Skin epidermis (tissue), 12 donors: Measurements from ENCODE around the gene SNAP47.
"Not testable (repeated sequence)": the region's sequence is repeated elsewhere in the genome, so short reads cannot be mapped to it uniquely, and the experiment has no call there.

Source experiments
- H3K27ac ChIP-seq, 21 experiments: fragments of 200-600 bp; sonication (generic) in 11 of 21; one replicate each; pipeline ENCODE4 v1.5.0; 2020; ENCODE audit warnings: mild to moderate bottlenecking in 3 of 21, inconsistent platforms in 2 of 21, moderate library complexity in 2 of 21
- H3K4me3 ChIP-seq, 7 experiments: fragments of 200-600 bp; sonication (generic) in 2 of 7; one replicate each; pipeline ENCODE4 v1.5.0; 2020; ENCODE audit warnings: inconsistent platforms in 2 of 7, mild to moderate bottlenecking in 2 of 7, moderate library complexity in 1 of 7

The SNAP47 gene, protein sequence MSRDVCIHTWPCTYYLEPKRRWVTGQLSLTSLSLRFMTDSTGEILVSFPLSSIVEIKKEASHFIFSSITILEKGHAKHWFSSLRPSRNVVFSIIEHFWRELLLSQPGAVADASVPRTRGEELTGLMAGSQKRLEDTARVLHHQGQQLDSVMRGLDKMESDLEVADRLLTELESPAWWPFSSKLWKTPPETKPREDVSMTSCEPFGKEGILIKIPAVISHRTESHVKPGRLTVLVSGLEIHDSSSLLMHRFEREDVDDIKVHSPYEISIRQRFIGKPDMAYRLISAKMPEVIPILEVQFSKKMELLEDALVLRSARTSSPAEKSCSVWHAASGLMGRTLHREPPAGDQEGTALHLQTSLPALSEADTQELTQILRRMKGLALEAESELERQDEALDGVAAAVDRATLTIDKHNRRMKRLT

GRCh38 chr1:227734856-227735538 is at the start of gene SNAP47, which contains the start of gene JMJD4:
SNAP47 (plus strand) TSS chr1:227735435; CDS start chr1:227747737, 12,302 bp downstream.
JMJD4 (minus strand) TSS chr1:227735302; CDS start chr1:227735273, 29 bp downstream.
- peak within 1 kb of the TSS; percentile 71 to 100 (median 88) for H3K4me3 ChIP-seq
- peak within 1 kb of the TSS; percentile 79 to 95 (median 91) for H3K27ac ChIP-seq

GRCh38 chr1:227685807-227686206 is 49.4 kb upstream of the SNAP47 start:
- H3K27ac ChIP-seq: no peak overlapping the region
- no peak overlapping the region for H3K4me3 ChIP-seq

DNA sequence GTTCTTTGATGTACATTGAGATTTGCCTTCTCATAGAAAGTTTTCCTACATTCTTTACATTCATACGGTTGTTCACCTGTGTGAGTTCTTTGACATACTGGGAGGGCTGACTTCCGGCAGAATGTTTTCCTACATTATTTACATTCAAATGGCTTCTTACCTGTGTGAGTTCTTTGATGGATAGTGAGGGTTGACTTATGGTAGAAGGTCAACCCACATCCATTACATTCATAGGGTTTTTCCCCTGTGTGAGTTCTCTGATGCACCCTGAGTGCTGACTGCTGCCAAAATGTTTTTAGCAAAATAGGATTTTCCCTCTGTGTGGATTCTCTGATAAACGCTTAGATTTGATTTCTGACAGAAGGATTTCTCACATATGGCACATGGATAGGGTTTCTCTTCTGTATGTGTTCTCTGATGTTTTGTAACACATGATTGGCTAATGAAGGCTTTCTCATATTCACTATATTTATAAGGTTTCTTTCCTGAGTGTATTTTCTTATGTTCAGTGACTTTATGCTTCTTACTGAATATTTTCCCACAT is 37.8 kb upstream of the SNAP47 start:
- H3K4me3 ChIP-seq: no peak overlapping the region

GRCh38 chr1:227701631-227702030 is 33.6 kb upstream of the SNAP47 start:
- H3K4me3 ChIP-seq: not testable (repeated sequence)

More for the DNA sequence above, 37.8 kb upstream of the SNAP47 start:
- H3K27ac ChIP-seq: no peak overlapping the region

GRCh38 chr1:227707846-227708245 is 27.4 kb upstream of the SNAP47 start:
- no peak overlapping the region for H3K27ac ChIP-seq
- no peak overlapping the region for H3K4me3 ChIP-seq

More at GRCh38 chr1:227701631-227702030, 33.6 kb upstream of the SNAP47 start:
- not testable (repeated sequence) for H3K27ac ChIP-seq

DNA sequence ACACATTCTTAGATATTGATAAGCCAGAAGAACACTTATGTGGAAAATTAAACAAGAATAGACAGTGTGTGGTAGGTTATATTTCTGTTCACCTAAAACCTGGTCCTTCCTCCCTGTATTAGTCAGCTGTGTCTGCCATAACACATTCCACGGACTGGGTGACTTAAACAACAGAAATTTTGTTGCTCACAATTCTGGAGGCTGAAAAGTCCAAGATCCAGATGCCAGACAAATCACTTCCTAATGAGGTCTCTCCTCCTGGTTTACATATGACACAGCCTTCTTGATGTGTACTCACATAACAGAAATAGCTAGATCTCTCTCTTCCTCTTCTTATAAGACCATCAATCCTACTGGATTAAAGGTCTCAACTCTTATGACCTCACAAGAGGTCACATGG is 25.8 kb upstream of the SNAP47 start:
- no peak overlapping the region for H3K4me3 ChIP-seq
- H3K27ac ChIP-seq: no peak overlapping the region

- H3K4me3 ChIP-seq, H3K27ac ChIP-seq: not testable (repeated sequence)
Observed at GRCh38 chr1:227710474-227710873, 24.8 kb upstream of the SNAP47 start.

- H3K27ac ChIP-seq: no peak overlapping the region
Observed at GRCh38 chr1:227712648-227713047, 22.6 kb upstream of the SNAP47 start.

DNA sequence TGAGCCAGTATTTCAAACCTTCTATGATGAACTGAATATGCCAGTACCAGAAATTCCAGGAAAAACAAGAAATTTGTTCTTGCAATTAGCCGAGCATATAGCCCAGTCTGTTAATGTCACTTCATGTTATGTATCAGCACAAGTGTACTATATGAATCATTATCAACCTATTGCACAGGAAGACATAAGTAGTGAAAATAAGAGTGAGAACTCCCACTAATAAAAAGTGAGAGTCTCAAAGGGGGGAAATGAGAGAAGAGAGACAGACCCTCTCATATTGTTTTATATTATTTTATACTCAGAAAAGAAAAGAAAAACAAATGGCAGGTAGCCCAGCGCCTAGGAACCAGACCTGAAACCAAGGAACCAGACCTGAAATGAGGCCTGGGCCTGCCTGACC is 16.3 kb upstream of the SNAP47 start:
- no peak overlapping the region for H3K27ac ChIP-seq
- no peak overlapping the region for H3K4me3 ChIP-seq

More at GRCh38 chr1:227712648-227713047, 22.6 kb upstream of the SNAP47 start:
- H3K4me3 ChIP-seq: no peak overlapping the region

DNA sequence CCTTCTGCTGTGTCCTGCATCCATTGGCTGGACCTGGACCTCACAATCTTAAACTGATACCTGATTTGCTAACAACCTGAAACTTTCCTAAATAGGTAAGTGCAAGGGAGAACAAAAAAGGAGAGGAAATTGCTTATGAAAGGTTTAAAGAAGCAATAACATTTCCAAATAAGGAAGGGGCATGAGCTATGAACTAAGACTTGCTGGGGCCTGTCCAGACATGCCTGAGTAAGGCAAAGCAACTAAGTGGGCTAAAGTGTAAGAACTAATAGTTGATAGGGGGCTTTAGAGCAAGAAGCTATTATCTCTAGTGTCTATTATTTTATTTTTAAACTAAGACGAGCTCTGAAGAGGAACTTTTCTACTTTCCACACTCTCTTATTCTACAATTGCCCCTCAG is 11.8 kb upstream of the SNAP47 start:
- H3K4me3 ChIP-seq: no peak overlapping the region
- H3K27ac ChIP-seq: no peak overlapping the region

- Histone ChIP-seq H3K4me3 (no peak overlapping the region), H3K27ac (no peak overlapping the region)
Observed at GRCh38 chr1:227725046-227725445, 10.2 kb upstream of the SNAP47 start.

DNA sequence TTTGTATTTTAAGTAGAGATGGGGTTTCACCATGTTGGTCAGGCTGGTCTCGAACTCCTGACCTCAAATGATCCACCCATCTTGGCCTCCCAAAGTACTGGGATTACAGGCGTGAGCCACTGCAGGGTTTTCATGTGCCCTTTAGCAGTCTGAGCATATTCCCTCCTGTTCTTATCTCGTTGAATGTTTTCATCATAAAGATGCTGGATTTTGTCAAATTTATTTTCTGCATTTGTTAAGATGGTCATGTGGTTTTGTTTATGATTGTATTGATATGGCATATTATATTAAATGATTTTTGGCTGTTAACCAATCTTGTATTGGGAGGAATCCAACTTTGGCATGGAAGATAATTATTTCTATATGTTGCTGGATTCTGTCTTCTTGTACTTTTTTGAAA is 8.9 kb upstream of the SNAP47 start:
- H3K4me3 ChIP-seq: no peak overlapping the region
- H3K27ac ChIP-seq: no peak overlapping the region

DNA sequence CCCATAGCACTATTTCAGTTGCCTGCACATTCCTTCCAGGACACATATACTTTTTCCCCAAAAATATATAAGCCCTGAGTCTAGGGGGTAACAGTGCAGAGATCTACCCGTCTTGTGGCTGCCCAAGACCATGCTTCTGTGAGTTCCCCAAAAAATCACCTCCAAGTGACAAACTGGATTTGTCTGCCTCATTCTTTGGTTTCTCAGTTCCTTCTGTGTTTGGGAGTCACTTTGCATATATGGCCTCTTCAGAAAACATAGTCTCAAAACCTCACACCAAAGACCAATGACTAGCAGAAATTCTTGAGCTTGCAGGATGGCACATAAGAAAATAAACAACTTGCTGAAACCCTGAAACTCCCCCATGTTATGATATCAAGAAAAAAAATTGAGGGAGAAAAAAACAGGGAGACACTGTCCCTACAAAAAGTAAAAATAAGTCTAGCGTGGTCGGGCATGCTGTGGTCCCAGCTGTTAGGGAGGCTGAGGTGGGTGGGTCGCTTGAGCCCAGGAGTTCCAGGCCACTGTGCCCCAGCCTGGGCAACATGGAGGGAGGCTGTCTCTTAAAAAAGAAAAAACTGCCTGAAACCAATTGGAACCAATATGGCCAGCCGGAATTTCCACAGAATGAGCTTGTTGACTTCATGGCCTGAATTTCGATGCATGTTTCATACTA is 8.2 kb upstream of the SNAP47 start:
- Histone ChIP-seq H3K4me3 (no peak overlapping the region), H3K27ac (no peak overlapping the region)

- Histone ChIP-seq H3K4me3 (peak overlapping the region; percentile 17 to 40 (median 38)), H3K27ac (peak overlapping the region in 13 of 21 experiments; percentile 1 to 78 (median 61))
Observed at GRCh38 chr1:227728059-227728891, 7.0 kb upstream of the SNAP47 start.

DNA sequence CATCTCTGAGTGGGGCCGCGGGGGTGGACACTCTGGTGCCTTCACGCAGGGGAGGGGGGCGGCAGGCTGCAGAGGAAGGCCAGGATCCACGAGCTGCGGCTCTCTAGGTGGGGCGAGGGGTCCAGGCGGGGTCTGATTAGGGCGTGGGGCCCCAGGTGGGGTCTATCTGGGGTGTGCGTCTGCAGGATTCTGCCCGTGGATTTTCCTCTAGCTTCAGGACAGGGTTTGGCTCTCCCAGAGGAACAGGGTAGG is 6.4 kb upstream of the SNAP47 start:
- peak overlapping the region; percentile 17 to 40 (median 38) for H3K4me3 ChIP-seq
- H3K27ac ChIP-seq: peak overlapping the region in 13 of 21 experiments; percentile 1 to 78 (median 61)

DNA sequence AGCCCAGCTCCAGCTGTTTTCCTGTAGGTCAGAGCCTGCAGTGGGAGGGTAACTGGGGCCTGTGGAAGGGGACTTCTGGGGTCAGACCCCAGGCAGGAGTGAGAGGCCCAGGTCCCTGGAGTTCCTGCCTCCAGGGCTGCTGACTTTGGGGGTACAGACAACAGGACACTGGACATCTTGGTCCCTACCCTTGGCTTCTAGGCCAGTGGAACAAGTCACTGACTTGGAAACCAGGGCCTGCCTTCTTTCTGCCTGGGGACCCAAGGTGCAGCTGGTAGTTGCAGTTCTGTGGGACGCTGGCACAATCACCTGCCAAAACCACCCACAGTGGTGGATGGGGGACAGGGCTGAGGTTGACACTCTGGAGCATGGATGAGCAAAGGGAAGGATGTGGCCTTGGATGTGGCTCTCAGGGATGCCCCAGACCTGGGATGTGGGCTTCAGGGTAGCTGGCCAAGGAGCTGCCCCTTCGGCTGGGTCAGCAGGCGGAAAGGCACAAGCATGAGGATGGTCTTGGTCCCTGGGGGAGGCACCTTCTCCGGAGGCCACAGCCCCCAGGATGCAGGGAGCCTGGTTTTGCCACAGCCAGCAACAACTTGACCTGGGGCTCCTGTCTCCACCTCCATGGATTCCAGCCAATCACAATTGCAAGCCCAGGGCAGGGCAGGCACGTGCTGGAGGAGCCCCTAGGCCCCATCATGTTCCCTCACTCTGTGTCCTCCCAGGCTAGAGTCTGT is 5.9 kb upstream of the SNAP47 start:
- Histone ChIP-seq H3K27ac (peak overlapping the region in 11 of 21 experiments; percentile 2 to 78 (median 61)), H3K4me3 (peak overlapping the region; percentile 17 to 40 (median 38))

DNA sequence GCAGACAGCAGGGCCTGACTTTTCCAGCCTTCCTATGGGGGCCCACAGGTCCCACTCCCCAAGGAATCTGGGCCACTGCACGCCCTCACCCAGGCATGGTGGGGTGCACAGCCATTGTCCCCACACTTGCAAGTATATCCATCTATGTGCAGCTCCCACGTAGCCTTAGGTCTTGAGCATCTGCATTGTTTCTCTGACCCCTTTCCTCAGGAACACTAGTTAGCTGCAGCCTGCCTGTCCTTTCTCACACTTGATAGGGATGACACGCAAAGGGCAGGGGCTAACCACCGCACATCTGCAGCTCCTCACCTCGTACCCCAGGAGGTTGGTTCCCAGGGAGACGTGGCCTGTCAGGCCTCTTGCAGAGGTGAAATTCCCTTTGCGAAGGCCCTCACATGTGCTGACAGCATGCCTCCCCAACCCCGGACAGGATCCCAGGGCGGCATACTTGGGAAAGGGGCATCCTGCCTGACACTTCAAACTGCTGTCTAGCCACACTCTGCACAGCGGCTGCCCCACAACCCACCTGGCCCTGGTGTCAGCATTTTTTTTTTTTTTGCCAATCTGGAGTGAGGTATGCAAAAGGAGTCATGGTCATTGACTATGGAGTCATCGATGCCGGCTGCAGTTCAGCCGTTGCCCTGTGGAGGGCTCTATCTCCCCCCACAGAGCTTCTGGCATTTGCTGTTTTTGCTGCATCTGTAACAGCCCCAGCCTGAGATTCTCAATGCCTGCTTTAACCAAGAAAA is 5.2 kb upstream of the SNAP47 start:
- Histone ChIP-seq H3K27ac (peak overlapping the region in 1 of 21 experiments; percentile 12), H3K4me3 (no peak overlapping the region)

- no peak overlapping the region for H3K4me3 ChIP-seq
- no peak overlapping the region for H3K27ac ChIP-seq
Observed at GRCh38 chr1:227730630-227731151, 4.5 kb upstream of the SNAP47 start.
